Measurements from ENCODE around the gene AMOT.

AMOT gene

GRCh38 chrX:112761242-112762207 lies 79.1 kb downstream of the AMOT start:
- ChIA-PET CTCF (interaction anchor here (1.5 kb wide), 1 partner anchor 8 kb away, joined by 3 read pairs; no protein-coding TSS in a partner anchor), POLR2A (no interaction called here)
- peak; percentile 34 for DNase-seq (ENCODE audit: extremely low spot score)
- TF ChIP-seq CTCF (IDR thresholded peaks at IDR 0.05; ENCODE audit: control extremely low read depth, extremely low read depth, low read depth, missing control alignments): no peak

GRCh38 chrX:112760697-112761096 lies 79.9 kb downstream of the AMOT start:
- ChIA-PET POLR2A (no interaction called here), CTCF (interaction anchor here (1.5 kb wide), 1 partner anchor 9 kb away, joined by 3 read pairs; no protein-coding TSS in a partner anchor)
- no peak for DNase-seq (ENCODE audit: extremely low spot score)
- TF ChIP-seq CTCF (IDR thresholded peaks at IDR 0.05; ENCODE audit: control extremely low read depth, extremely low read depth, low read depth, missing control alignments): no peak

- POLR2A ChIA-PET: no interaction called here
- DNase-seq (ENCODE audit: extremely low spot score): no peak
- TF ChIP-seq CTCF (IDR thresholded peaks at IDR 0.05; ENCODE audit: control extremely low read depth, extremely low read depth, low read depth, missing control alignments): no peak
- CTCF ChIA-PET: no interaction called here
Observed at GRCh38 chrX:112759966-112760365, 80.7 kb downstream of the AMOT start.

GRCh38 chrX:112759512-112759911 lies 81.1 kb downstream of the AMOT start:
- no peak for DNase-seq (ENCODE audit: extremely low spot score)
- CTCF ChIA-PET: no interaction called here

GRCh38 chrX:112757946-112758345 lies 82.7 kb downstream of the AMOT start:
- POLR2A ChIA-PET: no interaction called here
- CTCF ChIA-PET: no interaction called here
- no peak for DNase-seq (ENCODE audit: extremely low spot score)
- no peak for TF ChIP-seq CTCF (IDR thresholded peaks at IDR 0.05; ENCODE audit: control extremely low read depth, extremely low read depth, low read depth, missing control alignments)

More at GRCh38 chrX:112759512-112759911, 81.1 kb downstream of the AMOT start:
- no peak for TF ChIP-seq CTCF (IDR thresholded peaks at IDR 0.05; ENCODE audit: control extremely low read depth, extremely low read depth, low read depth, missing control alignments)
- POLR2A ChIA-PET: no interaction called here

GRCh38 chrX:112753116-112753515 lies 87.5 kb downstream of the AMOT start:
- POLR2A ChIA-PET: no interaction called here
- DNase-seq (ENCODE audit: extremely low spot score): no peak
- CTCF ChIA-PET: no interaction called here
- no peak for TF ChIP-seq CTCF (IDR thresholded peaks at IDR 0.05; ENCODE audit: control extremely low read depth, extremely low read depth, low read depth, missing control alignments)
